SK-N-MC (cell line): Measurements from ENCODE around the gene CYP2D6.
"Not testable (repeated sequence)": the region's sequence is repeated elsewhere in the genome, so short reads cannot be mapped to it uniquely, and the experiment has no call there.

ENCODE experiments used
- DNase-seq: peaks from one replicate; pipeline ENCODE4 v3.0.0-alpha.2; 2011; ENCODE audit warnings: low read depth, low spot score
- H3K27ac ChIP-seq: fragments of 200-600 bp; sonication (generic); 2 replicates; pipeline ENCODE4 v1.5.1; 2016; ENCODE audit warnings: mixed run types
- H3K36me3 ChIP-seq: fragments of 200-600 bp; sonication (generic); 2 replicates; pipeline ENCODE4 v1.6.1; 2017; ENCODE audit warnings: antibody characterized with exemption, low read length, mixed read lengths; ENCODE audit not compliant: insufficient read depth
- H3K4me3 ChIP-seq: fragments of 200-600 bp; sonication (generic); 2 replicates; pipeline ENCODE4 v1.5.1; 2016
- H3K9ac ChIP-seq: fragments of 200-600 bp; sonication (generic); 2 replicates; pipeline ENCODE4 v1.8.0; 2017; ENCODE audit warnings: mixed run types, mixed read lengths; ENCODE audit not compliant: insufficient read length
- H3K9me3 ChIP-seq: fragments of 200-600 bp; sonication (generic); 2 replicates; pipeline ENCODE4 v1.6.1; 2017; ENCODE audit warnings: low read depth, mild to moderate bottlenecking, antibody characterized with exemption, low read length, moderate library complexity, mixed read lengths
- EZH2 ChIP-seq: fragments of 200-600 bp; sonication (generic); IDR thresholded peaks from one replicate; pipeline ENCODE4 v1.6.1; 2017; ENCODE audit warnings: antibody characterized with exemption
- FOXP2 ChIP-seq: optimal IDR thresholded peaks from 2 replicates; pipeline ENCODE3; 2011; ENCODE audit warnings: mild to moderate bottlenecking, moderate library complexity; ENCODE audit not compliant: insufficient read depth; ENCODE audit errors: extremely low read length, control extremely low read depth
- POLR2AphosphoS5 ChIP-seq: IDR thresholded peaks from 2 replicates; pipeline ENCODE4 v1.6.1; 2012; ENCODE audit warnings: mild to moderate bottlenecking, low read depth, low read length, borderline replicate concordance

CYP2D6 gene

GRCh38 chr22:42154293-42155052, 23.9 kb upstream of the CYP2D6 start:
- Histone ChIP-seq H3K9ac (no peak overlapping the region), H3K4me3 (no peak overlapping the region), H3K9me3 (no peaks in the 10 kb centered on the region), H3K36me3 (peaks cover 5% of the 10 kb centered on the region; the same call in 1 of the 2 replicates), H3K27ac (no peak overlapping the region)
- DNase-seq, result no peak
- TF ChIP-seq POLR2AphosphoS5 (no peak), EZH2 (no peak), FOXP2 (no peak)

DNA sequence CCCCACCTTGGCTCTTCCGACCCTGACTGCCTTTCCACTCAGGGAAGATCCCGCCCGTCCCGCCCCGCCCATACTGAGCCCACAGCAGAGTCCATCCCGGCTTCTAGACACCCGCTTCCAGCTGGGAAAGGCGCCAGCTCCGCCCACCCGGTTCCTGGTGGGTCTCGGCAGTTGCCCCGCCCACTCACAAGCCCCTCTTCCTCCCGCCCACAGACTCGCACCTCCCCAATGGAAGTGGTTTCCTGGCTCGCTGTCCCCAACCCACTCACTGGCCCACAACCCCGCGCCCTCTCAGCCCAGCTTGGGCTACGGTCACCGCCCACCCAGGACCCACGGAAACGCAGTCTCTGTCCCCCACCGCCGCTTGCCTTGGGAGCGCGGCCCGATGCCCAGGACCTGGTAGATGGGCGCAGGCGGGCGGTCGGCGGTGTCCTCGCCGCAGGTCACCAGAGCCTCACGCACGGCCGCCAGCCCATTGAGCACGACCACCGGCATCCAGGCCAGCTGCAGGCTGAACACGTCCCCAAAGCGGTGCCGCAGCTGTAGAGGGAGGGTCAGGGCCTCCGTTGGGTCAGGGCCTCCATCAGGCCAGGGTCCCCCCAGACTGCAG, 22.2 kb upstream of the CYP2D6 start:
- no peak for DNase-seq
- no peaks in the 10 kb centered on the region for H3K9me3 ChIP-seq
- H3K36me3 ChIP-seq, result peaks cover 5% of the 10 kb centered on the region; the same call in 1 of the 2 replicates
- H3K27ac ChIP-seq, result no peak overlapping the region
- no peak overlapping the region for H3K4me3 ChIP-seq
- TF ChIP-seq EZH2, result no peak
- TF ChIP-seq FOXP2, result no peak
- TF ChIP-seq POLR2AphosphoS5, result no peak
- no peak overlapping the region for H3K9ac ChIP-seq

GRCh38 chr22:42151924-42152635, 21.5 kb upstream of the CYP2D6 start:
- Histone ChIP-seq H3K4me3 (no peak overlapping the region), H3K36me3 (peaks cover 5% of the 10 kb centered on the region; the same call in 1 of the 2 replicates), H3K27ac (no peak overlapping the region), H3K9me3 (no peaks in the 10 kb centered on the region), H3K9ac (no peak overlapping the region)
- TF ChIP-seq FOXP2 (no peak), POLR2AphosphoS5 (no peak), EZH2 (no peak)
- DNase-seq, result no peak

GRCh38 chr22:42150727-42151590, 20.3 kb upstream of the CYP2D6 start:
- no peak overlapping the region for H3K27ac ChIP-seq
- DNase-seq, result no peak
- H3K9me3 ChIP-seq, result no peaks in the 10 kb centered on the region
- peaks cover 2% of the 10 kb centered on the region; the same call in 1 of the 2 replicates for H3K36me3 ChIP-seq
- no peak overlapping the region for H3K9ac ChIP-seq
- H3K4me3 ChIP-seq, result no peak overlapping the region
- TF ChIP-seq FOXP2, result no peak
- no peak for TF ChIP-seq POLR2AphosphoS5
- TF ChIP-seq EZH2, result no peak

GRCh38 chr22:42149798-42150197, 19.2 kb upstream of the CYP2D6 start:
- not testable (repeated sequence) for H3K4me3 ChIP-seq, DNase-seq

GRCh38 chr22:42145175-42145574, 14.6 kb upstream of the CYP2D6 start:
- Histone ChIP-seq H3K4me3 (no peak overlapping the region), H3K36me3 (no peaks in the 10 kb centered on the region), H3K9me3 (no peaks in the 10 kb centered on the region), H3K9ac (no peak overlapping the region), H3K27ac (no peak overlapping the region)
- no peak for DNase-seq
- no peak for TF ChIP-seq POLR2AphosphoS5
- TF ChIP-seq FOXP2, result no peak
- TF ChIP-seq EZH2, result no peak

More at GRCh38 chr22:42149798-42150197, 19.2 kb upstream of the CYP2D6 start:
- H3K9me3 ChIP-seq, H3K9ac ChIP-seq, H3K27ac ChIP-seq, H3K36me3 ChIP-seq: not testable (repeated sequence)

DNA sequence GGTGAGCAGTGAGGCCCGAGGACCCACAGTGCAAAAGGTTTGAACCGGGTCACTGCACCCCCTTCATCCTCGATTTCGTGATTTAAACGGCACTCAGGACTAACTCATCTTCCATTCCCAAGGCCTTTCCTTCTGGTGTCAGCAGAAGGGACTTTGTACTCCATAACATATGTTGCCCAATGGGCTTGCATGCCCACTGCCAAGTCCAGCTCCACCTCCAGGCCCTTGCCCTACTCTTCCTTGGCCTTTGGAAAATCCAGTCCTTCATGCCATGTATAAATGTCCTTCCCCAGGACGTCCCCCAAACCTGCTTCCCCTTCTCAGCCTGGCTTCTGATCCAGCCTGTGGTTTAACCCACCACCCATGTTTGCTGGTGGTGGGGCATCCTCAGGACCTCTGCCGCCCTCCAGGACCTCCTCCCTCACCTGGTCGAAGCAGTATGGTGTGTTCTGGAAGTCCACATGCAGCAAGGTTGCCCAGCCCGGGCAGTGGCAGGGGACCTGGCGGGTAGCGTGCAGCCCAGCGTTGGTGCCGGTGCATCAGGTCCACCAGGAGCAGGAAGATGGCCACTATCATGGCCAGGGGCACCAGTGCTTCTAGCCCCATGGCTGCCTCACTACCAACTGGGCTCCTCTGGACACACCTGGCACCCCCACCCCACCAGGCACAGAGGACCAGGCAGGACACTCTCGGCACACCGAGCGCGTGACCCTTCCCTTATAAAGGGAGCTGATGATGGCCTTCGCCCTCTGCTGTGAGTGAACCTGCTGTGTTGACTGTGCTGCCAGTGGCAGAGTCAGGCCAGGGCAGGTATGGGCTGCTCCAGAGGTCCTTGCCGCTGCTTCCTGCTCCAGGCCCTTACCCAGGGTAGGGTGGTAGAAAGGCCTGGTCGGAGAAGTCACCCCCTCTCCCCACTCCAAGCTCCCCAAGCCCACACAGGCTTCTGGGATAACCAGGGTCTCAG, 13.5 kb upstream of the CYP2D6 start:
- not testable (repeated sequence) for H3K36me3 ChIP-seq, H3K4me3 ChIP-seq, H3K9me3 ChIP-seq, H3K27ac ChIP-seq, H3K9ac ChIP-seq, DNase-seq
